Tibial nerve (tissue), 3 donors: ENCODE data around the gene PRKCSH.

Experiments
- CTCF ChIP-seq, 5 experiments: fragments of 200-600 bp in 3 of 5; fragments of 450-650 bp in 2 of 5; sonication (generic) in 3 of 5; IDR thresholded peaks; one replicate each; pipeline ENCODE4 v1.5.1; 2016 to 2019; ENCODE audit warnings: antibody characterized with exemption in 5 of 5, mild to moderate bottlenecking in 3 of 5, moderate library complexity in 2 of 5
- POLR2A ChIP-seq, 2 donors: fragments of 450-650 bp; IDR thresholded peaks; one replicate each; pipeline ENCODE4 v1.6.1; 2017; ENCODE audit warnings: antibody characterized with exemption in 2 of 2, mild to moderate bottlenecking in 2 of 2, moderate library complexity in 2 of 2

- TF ChIP-seq POLR2A (IDR thresholded peaks at IDR 0.05) (no peak), CTCF (IDR thresholded peaks at IDR 0.05) (no peak)
Observed at GRCh38 chr19:11418549-11419506, 16.6 kb upstream of the PRKCSH start, which contains the start of gene RGL3.
